SK-N-SH treated with all-trans-retinoic acid at 6 μM for 48 hours (cell line): ENCODE results near the gene WDR18.

Experiments used
- ARNTL ChIP-seq: fragments of 450-650 bp; formaldehyde crosslinking; IDR thresholded peaks from 2 replicates; pipeline ENCODE4 v1.5.0; 2020; ENCODE audit warnings: low read depth, mild to moderate bottlenecking, moderate library complexity, borderline replicate concordance
- BACH2 ChIP-seq: fragments of 250-450 bp; sonication (Bioruptor Pico); IDR thresholded peaks from 2 replicates; pipeline ENCODE4 v1.9.0; 2021; ENCODE audit warnings: mild to moderate bottlenecking, borderline replicate concordance
- PATZ1 ChIP-seq: fragments of 250-450 bp; sonication (Bioruptor Pico); IDR thresholded peaks from 2 replicates; pipeline ENCODE4 v1.8.0; 2020; ENCODE audit warnings: mild to moderate bottlenecking, moderate library complexity, borderline replicate concordance
- PPARA ChIP-seq: fragments of 250-450 bp; sonication (Bioruptor Pico); IDR thresholded peaks from 2 replicates; pipeline ENCODE4 v1.5.0; 2020; ENCODE audit warnings: mild to moderate bottlenecking, borderline replicate concordance
- SNAI2 ChIP-seq: fragments of 250-450 bp; sonication (Bioruptor Pico); IDR thresholded peaks from 2 replicates; pipeline ENCODE4 v1.5.0; 2020; ENCODE audit warnings: mild to moderate bottlenecking, moderate library complexity
- TCF4 ChIP-seq: fragments of 250-450 bp; sonication (Bioruptor Pico); IDR thresholded peaks from 2 replicates; pipeline ENCODE4 v1.8.0; 2021; ENCODE audit warnings: mild to moderate bottlenecking, moderate library complexity, borderline replicate concordance
- TSHZ2 ChIP-seq: fragments of 250-450 bp; sonication (Bioruptor Pico); IDR thresholded peaks from 2 replicates; pipeline ENCODE4 v1.5.0; 2020; ENCODE audit warnings: mild to moderate bottlenecking, moderate library complexity
- ZC3H10 ChIP-seq: fragments of 250-450 bp; sonication (Bioruptor Pico); IDR thresholded peaks from 2 replicates; pipeline ENCODE4 v1.5.1; 2021; ENCODE audit warnings: mild to moderate bottlenecking, moderate library complexity
- ZFP30 ChIP-seq: fragments of 450-650 bp; formaldehyde crosslinking; IDR thresholded peaks from 2 replicates; pipeline ENCODE4 v1.5.0; 2022; ENCODE audit warnings: mild to moderate bottlenecking, moderate library complexity

GRCh38 chr19:1009041-1009980 is 25.2 kb downstream of the WDR18 start:
- no peak for TF ChIP-seq TCF4 (CRISPR knock-in tag)
- TF ChIP-seq BACH2 (CRISPR knock-in tag) = no peak
- no peak for TF ChIP-seq ZC3H10 (CRISPR knock-in tag)
- no peak for TF ChIP-seq TSHZ2 (CRISPR knock-in tag)
- no peak for TF ChIP-seq ARNTL (CRISPR knock-in tag)
- no peak for TF ChIP-seq ZFP30
- TF ChIP-seq PATZ1 (CRISPR knock-in tag) = no peak
- TF ChIP-seq SNAI2 (CRISPR knock-in tag) = no peak
- TF ChIP-seq PPARA (CRISPR knock-in tag) = no peak
